Measurements from ENCODE around the gene ZNF423. TPM values are rescaled to one million over a fixed set of nuclear protein-coding genes. Genes with fewer than 3 reads are reported as not detected.

The ZNF423 gene
- total and polyA plus RNA-seq, 2 of the 13 experiments (the other 11 are each of a cell fraction or from before 2014, with no cell fraction given), result 0.07 to 0.31 TPM

DNA sequence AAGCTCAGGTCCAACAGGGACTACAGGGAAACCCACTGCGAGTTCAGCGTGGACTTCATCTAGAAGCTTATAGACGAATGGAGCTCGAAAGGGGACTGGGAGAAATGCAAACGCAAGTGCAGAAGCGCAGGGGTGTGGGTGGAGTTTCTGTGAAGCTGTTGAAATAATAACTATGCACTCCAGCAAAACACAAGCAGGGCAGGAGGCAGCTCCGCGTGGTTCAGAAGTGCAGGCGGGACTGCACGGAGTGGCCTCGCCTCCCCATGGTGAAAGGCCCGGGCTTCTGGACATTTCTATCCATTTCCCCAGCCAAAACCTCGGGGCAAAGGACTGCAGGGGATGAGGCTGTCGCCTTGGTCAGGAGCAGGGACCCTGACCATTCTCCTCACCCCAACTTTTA, 74.5 kb downstream of the ZNF423 start:
- Histone ChIP-seq H2AFZ (ENCODE audit: low read length) (no peak overlapping the region), H3K36me3 (replicated peaks in 1 of 2; ENCODE audit: control insufficient read depth in 1 of 2, insufficient read depth in 2 of 2, low read length in 2 of 2) (no peaks in the 10 kb centered on the region), H3K4me1 (ENCODE audit: insufficient read depth, low read length) (no peaks in the 10 kb centered on the region), H3K9ac (ENCODE audit: insufficient read depth, low read depth, low read length) (no peak overlapping the region), H3K9me3 (ENCODE audit: low read length) (no peaks in the 10 kb centered on the region), H3K27me3 (ENCODE audit: control insufficient read depth in 1 of 2, insufficient read depth in 2 of 2, low read length in 2 of 2) (peaks cover 0 to 8% of the 10 kb centered on the region in 2 experiments; a peak in 1 of 5 replicates), H3K27ac (ENCODE audit: extremely low read length, insufficient read depth, low read length) (no peak overlapping the region), H3K4me3 (replicated peaks in 1 of 3; ENCODE audit: insufficient read depth in 1 of 3, low read depth in 2 of 3, low read length in 3 of 3) (no peak overlapping the region), H3K4me2 (ENCODE audit: low read depth, low read length) (no peak overlapping the region), H4K20me1 (ENCODE audit: insufficient read depth, low read length) (no peaks in the 10 kb centered on the region; the same call in 1 of the 2 replicates), H3K79me2 (ENCODE audit: insufficient read depth, low read length) (no peaks in the 10 kb centered on the region)
- WGBS (ENCODE audit: low lambda C conversion rate), result 4% methylated on average over 10 of the region's 14 CpGs
- no TSS peak for BruUV-seq (replicated peaks)
- ATAC-seq (no peak), FAIRE-seq (no peak), DNase-seq (ENCODE audit: low spot score) (no peak)
- CTCF ChIA-PET (ENCODE audit: low intra/inter-chr PET ratio, low total read pairs), result no interaction called here
- intact Hi-C loops (cut with micrococcal nuclease; ENCODE audit: unreplicated experiment) (no loop called here), in situ Hi-C loops (cut with HindIII; ENCODE audit: extremely low pct_ligation_motif_present, low pct_unique_long_range_greater_than_20kb) (no loop called here)
- POLR2A ChIA-PET, result no interaction called here
- TF ChIP-seq ZBTB7A (CRISPR knock-in tag; IDR thresholded peaks at IDR 0.05), result no peak
- TF ChIP-seq ZNF703 (CRISPR knock-in tag; IDR thresholded peaks at IDR 0.05; ENCODE audit: borderline replicate concordance), result no peak
- no peak for TF ChIP-seq ZNF296 (CRISPR knock-in tag; conservative IDR thresholded peaks at IDR 0.05)
- no peak for TF ChIP-seq KDM5A (IDR thresholded peaks at IDR 0.05; ENCODE audit: borderline replicate concordance, low read length)
- no peak for TF ChIP-seq TBX3 (IDR thresholded peaks at IDR 0.05; ENCODE audit: borderline replicate concordance)
- TF ChIP-seq ZSCAN12 (CRISPR knock-in tag; IDR thresholded peaks at IDR 0.05), result no peak
- no peak for TF ChIP-seq POLR2AphosphoS5 (IDR thresholded peaks at IDR 0.05; ENCODE audit: low read depth, low read length)
- TF ChIP-seq, protein P1, sequence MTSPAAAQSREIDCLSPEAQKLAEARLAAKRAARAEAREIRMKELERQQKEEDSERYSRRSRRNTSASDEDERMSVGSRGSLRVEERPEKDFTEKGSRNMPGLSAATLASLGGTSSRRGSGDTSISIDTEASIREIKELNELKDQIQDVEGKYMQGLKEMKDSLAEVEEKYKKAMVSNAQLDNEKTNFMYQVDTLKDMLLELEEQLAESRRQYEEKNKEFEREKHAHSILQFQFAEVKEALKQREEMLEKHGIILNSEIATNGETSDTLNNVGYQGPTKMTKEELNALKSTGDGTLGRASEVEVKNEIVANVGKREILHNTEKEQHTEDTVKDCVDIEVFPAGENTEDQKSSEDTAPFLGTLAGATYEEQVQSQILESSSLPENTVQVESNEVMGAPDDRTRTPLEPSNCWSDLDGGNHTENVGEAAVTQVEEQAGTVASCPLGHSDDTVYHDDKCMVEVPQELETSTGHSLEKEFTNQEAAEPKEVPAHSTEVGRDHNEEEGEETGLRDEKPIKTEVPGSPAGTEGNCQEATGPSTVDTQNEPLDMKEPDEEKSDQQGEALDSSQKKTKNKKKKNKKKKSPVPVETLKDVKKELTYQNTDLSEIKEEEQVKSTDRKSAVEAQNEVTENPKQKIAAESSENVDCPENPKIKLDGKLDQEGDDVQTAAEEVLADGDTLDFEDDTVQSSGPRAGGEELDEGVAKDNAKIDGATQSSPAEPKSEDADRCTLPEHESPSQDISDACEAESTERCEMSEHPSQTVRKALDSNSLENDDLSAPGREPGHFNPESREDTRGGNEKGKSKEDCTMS (CRISPR knock-in tag; conservative IDR thresholded peaks at IDR 0.05), result no peak
- no peak for TF ChIP-seq KMT2A (CRISPR knock-in tag; IDR thresholded peaks at IDR 0.05)
- TF ChIP-seq, protein P2, sequence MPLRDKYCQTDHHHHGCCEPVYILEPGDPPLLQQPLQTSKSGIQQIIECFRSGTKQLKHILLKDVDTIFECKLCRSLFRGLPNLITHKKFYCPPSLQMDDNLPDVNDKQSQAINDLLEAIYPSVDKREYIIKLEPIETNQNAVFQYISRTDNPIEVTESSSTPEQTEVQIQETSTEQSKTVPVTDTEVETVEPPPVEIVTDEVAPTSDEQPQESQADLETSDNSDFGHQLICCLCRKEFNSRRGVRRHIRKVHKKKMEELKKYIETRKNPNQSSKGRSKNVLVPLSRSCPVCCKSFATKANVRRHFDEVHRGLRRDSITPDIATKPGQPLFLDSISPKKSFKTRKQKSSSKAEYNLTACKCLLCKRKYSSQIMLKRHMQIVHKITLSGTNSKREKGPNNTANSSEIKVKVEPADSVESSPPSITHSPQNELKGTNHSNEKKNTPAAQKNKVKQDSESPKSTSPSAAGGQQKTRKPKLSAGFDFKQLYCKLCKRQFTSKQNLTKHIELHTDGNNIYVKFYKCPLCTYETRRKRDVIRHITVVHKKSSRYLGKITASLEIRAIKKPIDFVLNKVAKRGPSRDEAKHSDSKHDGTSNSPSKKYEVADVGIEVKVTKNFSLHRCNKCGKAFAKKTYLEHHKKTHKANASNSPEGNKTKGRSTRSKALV (CRISPR knock-in tag; IDR thresholded peaks at IDR 0.05), result no peak
- no peak for TF ChIP-seq RFX5 (IDR thresholded peaks at IDR 0.05; ENCODE audit: low read depth, low read length)
- no peak for TF ChIP-seq ZNF850 (CRISPR knock-in tag; conservative IDR thresholded peaks at IDR 0.05)
- TF ChIP-seq, protein P3, sequence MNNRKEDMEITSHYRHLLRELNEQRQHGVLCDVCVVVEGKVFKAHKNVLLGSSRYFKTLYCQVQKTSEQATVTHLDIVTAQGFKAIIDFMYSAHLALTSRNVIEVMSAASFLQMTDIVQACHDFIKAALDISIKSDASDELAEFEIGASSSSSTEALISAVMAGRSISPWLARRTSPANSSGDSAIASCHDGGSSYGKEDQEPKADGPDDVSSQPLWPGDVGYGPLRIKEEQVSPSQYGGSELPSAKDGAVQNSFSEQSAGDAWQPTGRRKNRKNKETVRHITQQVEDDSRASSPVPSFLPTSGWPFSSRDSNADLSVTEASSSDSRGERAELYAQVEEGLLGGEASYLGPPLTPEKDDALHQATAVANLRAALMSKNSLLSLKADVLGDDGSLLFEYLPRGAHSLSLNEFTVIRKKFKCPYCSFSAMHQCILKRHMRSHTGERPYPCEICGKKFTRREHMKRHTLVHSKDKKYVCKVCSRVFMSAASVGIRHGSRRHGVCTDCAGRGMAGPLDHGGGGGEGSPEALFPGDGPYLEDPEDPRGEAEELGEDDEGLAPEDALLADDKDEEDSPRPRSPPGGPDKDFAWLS (CRISPR knock-in tag; IDR thresholded peaks at IDR 0.05; ENCODE audit: borderline replicate concordance), result no peak

Measured in HepG2 (cell line).